HPDE6-E6E7 (cell line): ENCODE measurements around the gene LRRC27.
"Not testable (repeated sequence)": the region's sequence is repeated elsewhere in the genome, so short reads cannot be mapped to it uniquely, and the experiment has no call there.

ENCODE experiments used
- DNase-seq: peaks from one replicate; pipeline ENCODE4 v3.0.0; 2011; ENCODE audit warnings: missing footprints; ENCODE audit errors: extremely low spot score

Gene LRRC27

DNA sequence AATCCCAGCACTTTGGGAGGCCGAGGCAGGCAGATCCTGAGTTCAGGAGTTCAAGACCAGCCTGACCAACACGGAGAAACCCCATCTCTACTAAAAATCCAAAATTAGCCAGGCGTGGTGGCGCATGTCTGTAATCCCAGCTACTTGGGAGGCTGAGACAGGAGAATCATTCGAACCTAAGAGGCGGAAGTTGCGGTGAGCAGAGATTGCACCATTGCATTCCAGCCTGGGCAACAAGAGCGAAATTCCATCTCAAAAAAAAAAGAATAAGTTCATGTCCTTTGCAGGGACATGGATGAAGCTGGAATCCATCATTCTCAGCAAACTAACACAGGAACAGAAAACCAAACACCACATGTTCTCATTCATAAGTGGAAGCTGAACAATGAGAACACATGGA is 17.1 kb upstream of the LRRC27 start:
- not testable (repeated sequence) for DNase-seq

- no peak for DNase-seq
Observed at GRCh38 chr10:132316133-132316532, 15.9 kb upstream of the LRRC27 start.

- not testable (repeated sequence) for DNase-seq
Observed at GRCh38 chr10:132317477-132317876, 14.5 kb upstream of the LRRC27 start.

GRCh38 chr10:132319853-132320653 is 11.9 kb upstream of the LRRC27 start:
- peak; percentile 93 for DNase-seq

GRCh38 chr10:132320654-132321469 is 11.1 kb upstream of the LRRC27 start:
- no peak for DNase-seq

DNA sequence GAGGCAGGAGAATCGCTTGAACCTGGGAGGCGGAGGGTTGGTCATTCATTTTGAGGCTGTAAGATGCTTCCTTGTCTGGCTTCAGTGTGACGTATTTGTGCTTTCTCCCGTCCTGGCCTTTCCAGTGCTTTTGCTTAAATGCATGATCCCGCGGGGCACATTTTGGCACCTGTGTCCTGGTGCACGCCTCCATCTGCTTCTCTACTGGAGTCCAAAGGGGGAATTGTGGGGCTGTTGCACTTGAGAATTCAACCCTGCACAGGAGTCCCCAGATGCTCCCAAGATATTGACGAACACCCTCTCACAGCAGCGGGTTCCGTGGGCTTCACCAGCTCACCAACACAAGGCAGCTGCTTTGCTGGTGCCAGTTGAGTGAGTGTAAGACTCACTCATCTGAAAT is 10.3 kb upstream of the LRRC27 start:
- DNase-seq = no peak

DNA sequence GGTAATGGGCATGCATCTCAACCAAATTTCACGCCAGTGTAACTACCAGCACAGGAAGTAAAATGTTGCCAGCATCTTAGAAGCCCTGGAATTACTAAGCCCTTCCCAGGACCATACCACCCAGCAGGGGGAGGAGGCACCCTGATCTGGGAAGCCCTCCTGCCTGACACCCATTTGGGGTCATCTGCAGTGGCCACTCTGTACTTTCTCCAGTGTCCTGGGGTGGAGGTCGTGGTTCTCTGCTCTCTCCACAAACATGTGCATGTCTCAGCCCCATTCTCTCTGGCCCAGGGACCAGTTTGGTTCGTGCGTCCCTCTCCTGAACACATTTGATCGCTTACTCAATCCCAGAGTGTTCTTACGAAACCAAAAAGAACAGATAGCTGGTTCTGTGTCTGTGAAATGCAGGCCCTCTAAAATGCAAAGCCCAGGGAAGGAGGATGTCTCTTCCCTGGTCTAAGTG is 9.4 kb upstream of the LRRC27 start:
- no peak for DNase-seq

DNA sequence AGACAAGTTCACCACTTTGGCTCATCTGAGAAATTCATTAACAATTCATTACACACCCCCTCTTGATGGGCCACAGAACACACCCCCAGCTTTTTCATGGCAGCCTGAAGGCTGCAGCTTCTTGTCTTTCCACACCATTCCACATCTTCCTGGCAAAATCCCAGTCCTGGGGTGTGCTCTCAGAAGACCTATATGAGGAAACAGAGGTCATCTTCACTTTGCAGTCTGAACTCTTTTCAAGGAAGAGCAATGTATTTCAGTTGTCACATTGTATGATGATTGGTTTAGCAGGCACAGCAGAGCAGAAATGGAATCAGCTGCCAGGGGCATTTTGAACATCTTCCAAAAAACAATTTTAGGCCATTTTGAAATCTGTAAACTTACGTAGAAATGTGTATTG is 7.8 kb upstream of the LRRC27 start:
- DNase-seq = no peak

DNA sequence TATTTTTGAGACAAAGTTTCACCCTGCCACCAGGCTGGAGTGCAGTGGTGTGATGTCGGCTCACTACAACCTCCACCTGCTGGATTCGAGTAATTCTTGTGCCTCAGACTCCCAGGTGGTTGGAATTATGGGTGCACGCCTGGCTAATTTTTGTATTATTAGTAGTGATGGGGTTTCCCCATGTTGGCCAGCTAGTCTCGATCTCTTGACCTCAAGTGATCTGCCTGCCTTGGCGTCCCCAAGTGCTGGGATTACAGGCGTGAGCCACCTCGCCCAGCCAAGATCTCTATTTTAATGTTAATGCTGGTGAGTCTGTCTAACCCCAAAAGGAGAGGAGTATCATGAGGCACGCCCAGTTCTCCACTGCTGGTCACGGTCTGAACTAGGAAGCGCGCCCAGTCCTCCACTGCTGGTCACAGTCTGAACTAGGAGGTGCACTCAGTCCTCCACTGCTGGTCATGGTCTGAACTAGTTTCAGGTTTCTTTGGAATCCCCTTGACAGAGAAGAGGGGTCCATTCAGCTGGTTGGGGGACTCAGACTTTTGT is 5.6 kb upstream of the LRRC27 start:
- DNase-seq = no peak

DNA sequence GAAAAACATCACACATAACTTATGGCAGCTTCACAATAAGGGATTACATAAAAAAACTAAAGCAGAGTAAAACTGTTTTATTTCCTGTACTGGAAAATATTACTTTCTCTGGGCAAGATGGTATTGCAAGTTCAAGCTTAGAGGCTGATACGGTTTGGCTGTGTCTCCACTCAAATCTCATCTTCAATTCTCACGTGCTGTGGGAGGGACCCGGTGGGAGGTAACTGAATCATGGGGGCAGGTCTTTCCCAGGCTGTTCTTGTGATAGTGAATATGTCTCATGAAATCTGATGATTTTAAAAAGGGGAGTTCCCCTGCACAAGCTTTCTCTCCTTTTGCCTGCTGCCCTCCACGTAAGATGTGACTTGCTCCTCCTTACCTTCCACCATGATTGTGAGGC is 5.1 kb upstream of the LRRC27 start:
- DNase-seq = no peak

DNA sequence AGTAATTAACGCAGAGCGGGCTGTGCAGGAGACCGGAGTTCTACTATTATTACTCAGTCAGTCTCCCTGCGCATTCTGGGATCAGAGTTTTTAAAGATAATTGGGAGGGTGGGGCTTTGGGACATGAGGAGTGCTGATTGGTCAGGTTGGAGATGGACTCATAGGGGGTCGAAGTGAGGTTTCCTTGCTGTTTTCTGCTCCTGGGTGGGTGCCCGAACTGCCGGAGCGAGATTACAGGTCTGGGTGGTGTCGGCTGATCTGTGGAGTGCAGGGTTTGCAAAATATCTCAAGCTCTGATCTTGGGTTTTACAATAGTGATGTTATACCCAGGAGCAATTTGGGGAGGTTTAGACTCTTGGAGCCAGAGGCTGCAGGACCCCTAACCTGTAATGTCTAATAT is 3.9 kb upstream of the LRRC27 start:
- DNase-seq = no peak

- DNase-seq = no peak
Observed at GRCh38 chr10:132328738-132329137, 3.3 kb upstream of the LRRC27 start.

DNA sequence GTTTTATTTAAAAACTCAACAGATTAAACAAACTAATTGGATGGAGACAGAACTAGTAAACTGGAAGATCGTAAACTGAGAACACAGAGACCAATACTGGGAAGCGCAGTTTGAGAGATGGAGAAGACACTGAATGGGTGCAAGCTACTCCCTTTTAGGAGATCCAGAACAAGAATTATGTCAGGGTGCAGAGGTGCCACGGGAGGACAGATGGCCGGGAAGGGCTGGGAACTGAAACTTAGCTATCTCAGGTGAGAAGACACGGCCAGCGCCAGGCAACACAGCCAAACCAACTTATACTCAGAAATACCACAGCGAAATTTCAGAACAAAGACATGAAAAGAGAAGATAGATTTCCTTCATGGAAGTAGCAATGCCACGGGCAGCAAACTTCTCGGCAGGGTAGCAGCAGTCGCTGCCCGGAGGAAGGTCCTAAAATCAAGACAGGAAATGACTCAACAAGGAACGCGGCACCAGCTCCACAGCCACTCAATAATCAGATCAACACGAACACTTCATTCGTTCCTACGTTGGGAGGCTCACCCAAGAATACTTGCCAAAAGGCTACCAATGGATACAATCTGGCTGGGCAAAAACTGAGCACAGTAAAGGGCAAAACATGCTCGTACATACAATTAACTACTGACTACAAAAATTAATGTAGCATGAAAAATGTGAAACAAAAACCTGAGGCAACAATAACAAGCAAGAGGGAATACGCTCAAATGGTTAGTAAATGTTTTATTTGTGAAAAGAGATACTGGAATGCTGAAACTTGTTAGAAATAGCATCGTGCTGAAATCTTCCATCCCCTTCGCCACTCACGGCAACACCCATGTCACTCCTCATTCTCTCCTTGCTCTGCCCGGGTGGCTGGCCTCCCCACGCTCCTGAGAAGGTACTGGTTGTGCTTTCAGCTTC is 2.2 kb upstream of the LRRC27 start:
- no peak for DNase-seq

GRCh38 chr10:132330486-132330833 is 1.5 kb upstream of the LRRC27 start:
- no peak for DNase-seq

DNA sequence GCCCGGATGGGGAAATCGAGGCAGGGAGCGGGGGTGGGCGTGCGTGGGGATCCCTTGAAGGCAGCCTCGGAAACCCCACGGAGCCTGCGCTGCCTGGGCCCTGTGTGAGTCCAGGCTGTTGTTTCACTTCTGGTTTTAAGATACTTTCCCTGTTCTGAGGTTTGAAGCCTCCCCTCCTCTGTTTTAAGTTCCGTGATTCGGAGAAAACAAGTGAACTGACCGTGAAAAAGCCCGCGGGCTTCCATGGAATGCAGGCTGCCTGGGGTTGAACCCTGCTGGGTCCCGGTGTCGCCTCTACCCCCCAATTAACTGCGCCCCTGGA is 401 bp downstream of the LRRC27 start:
- DNase-seq = no peak

DNA sequence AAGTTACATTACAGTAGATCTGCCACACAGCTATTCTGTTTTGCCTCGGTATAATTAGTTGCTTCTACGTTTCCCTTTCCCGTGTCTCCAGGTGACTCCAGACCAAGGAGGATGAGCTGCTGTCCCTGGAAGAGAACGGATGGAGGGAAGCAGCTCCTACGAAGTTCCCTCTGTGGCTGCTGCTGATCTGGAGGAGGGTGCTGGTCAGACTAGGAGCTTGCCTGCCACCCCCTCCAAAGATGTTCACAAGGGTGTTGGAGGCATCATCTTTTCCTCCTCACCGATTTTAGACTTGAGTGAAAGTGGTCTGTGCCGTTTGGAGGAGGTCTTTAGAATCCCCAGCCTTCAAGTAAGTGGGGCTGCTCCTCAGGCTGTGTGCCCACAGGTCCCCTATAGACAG is 1.4 kb downstream of the LRRC27 start:
- no peak for DNase-seq

DNA sequence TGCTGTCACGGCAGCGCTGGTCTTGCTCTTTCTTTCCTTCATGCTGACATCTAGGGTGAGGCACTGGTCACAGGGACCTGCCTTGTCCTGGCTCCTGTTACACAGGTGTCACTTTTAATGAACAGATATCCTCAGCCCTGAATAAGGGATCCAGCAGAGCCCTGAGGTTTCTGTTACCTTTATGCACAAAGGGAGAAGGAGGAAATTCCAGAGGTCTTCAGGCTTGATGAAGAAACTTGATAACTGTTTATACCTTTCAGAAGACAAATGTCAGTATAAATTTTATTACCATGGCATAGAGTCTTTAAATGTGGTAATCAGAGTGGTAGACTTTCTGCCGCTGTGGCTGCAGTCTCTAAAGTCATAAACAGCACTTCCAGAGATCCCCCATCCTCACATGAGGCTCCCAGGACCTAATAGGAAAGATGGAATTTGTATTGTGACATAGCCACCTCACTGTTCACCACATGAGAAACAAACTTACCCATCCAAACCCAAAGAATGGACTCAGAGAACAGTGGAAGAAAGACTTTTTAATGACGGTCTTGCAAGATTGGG is 2.7 kb downstream of the LRRC27 start:
- DNase-seq = no peak

- DNase-seq = no peak
Observed at GRCh38 chr10:132335189-132336063, 3.4 kb downstream of the LRRC27 start.

DNA sequence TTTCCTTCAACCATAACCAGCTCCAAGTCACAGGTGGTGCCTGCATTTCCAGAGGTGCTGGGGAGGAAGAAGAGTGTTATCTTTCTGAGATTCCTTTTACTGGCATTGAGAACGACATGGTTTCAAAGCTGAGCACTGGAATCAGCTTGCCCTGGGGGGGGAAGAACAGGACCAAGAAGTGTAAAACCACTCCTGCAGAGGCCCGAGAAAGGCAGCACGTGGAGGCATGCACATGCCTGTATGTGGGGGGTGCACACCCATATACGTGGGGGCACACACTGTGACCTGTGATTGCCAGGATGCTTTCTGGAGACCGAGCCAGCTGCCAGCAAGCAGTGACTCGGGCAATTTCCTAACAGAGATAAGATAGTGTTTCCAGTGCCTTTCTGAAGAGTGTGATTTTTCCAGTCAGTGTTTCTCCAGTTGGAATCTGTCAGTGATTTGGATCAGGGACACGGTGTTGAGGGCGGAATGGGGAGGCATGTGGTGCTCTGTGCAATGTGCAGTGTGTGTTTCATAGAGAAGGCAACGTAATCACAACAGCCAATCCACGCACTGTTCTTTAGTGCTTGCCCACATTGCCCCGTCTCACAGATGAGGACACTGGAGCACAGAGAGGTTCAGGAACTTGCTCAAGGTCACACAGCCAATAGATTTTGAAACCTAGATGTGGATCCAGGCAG is 4.2 kb downstream of the LRRC27 start:
- no peak for DNase-seq

GRCh38 chr10:132336919-132337407 is 5.0 kb downstream of the LRRC27 start:
- DNase-seq = no peak
